AG09319 (cell line): ENCODE data around the gene TMPRSS2.

Experiments used
- DNase-seq: peaks from one replicate; pipeline ENCODE4 v3.0.0-alpha.2; 2010; ENCODE audit warnings: low read depth; ENCODE audit errors: extremely low read depth
- TF ChIP-seq, protein P1 (sequence below): IDR thresholded peaks from 2 replicates; pipeline ENCODE4 v1.5.1; 2011; ENCODE audit warnings: low read depth, mild to moderate bottlenecking, inconsistent platforms, low read length, moderate library complexity

Gene TMPRSS2

GRCh38 chr21:41459884-41460534 lies 47.9 kb downstream of the TMPRSS2 start:
- no peak for DNase-seq

GRCh38 chr21:41458559-41458958 lies 49.4 kb downstream of the TMPRSS2 start:
- TF ChIP-seq, protein P1, sequence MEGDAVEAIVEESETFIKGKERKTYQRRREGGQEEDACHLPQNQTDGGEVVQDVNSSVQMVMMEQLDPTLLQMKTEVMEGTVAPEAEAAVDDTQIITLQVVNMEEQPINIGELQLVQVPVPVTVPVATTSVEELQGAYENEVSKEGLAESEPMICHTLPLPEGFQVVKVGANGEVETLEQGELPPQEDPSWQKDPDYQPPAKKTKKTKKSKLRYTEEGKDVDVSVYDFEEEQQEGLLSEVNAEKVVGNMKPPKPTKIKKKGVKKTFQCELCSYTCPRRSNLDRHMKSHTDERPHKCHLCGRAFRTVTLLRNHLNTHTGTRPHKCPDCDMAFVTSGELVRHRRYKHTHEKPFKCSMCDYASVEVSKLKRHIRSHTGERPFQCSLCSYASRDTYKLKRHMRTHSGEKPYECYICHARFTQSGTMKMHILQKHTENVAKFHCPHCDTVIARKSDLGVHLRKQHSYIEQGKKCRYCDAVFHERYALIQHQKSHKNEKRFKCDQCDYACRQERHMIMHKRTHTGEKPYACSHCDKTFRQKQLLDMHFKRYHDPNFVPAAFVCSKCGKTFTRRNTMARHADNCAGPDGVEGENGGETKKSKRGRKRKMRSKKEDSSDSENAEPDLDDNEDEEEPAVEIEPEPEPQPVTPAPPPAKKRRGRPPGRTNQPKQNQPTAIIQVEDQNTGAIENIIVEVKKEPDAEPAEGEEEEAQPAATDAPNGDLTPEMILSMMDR = no peak
- DNase-seq = no peak

More at GRCh38 chr21:41459884-41460534, 47.9 kb downstream of the TMPRSS2 start:
- TF ChIP-seq, protein P1 = no peak

DNA sequence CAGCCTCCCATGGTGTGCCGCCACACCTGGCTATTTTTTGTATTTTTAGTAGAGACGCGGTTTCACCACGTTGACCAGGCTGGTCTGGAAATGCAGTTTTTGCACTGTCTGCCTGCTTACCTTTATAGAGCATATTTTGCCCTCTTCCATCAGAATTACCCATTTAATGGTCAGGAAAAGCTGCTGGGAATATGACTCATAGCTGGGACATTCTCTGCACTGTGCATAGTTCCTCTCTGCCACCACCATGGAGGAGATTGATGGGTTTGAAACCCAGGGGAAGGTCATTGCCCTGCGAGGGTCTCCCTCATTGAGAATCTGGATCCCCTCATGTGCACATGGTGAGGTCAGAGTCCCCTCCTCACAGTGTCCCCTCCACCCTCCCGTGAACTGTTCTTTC lies 49.8 kb downstream of the TMPRSS2 start:
- no peak for DNase-seq
- TF ChIP-seq, protein P1 = no peak

GRCh38 chr21:41453761-41454160 lies 54.2 kb downstream of the TMPRSS2 start:
- no peak for DNase-seq
- TF ChIP-seq, protein P1 = no peak

DNA sequence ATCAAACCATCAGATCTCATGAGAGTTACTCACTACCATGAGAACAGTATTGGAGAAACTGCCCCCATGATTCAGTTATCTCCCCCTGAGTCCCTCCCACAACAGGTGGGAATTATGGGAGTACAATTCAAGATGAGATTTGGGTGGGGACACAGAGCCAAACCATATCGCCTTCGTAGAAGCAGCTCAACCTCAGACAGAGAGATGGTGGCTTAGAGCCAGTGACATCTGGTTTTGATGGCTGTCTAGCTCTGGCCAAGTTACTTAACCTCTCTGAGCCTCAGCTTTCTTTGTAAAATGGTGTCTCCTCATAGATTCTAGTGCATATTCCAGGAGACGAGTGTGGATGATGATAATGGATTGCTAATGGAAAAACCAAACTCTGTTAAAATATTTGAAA lies 54.8 kb downstream of the TMPRSS2 start:
- no peak for DNase-seq
- TF ChIP-seq, protein P1 = no peak

DNA sequence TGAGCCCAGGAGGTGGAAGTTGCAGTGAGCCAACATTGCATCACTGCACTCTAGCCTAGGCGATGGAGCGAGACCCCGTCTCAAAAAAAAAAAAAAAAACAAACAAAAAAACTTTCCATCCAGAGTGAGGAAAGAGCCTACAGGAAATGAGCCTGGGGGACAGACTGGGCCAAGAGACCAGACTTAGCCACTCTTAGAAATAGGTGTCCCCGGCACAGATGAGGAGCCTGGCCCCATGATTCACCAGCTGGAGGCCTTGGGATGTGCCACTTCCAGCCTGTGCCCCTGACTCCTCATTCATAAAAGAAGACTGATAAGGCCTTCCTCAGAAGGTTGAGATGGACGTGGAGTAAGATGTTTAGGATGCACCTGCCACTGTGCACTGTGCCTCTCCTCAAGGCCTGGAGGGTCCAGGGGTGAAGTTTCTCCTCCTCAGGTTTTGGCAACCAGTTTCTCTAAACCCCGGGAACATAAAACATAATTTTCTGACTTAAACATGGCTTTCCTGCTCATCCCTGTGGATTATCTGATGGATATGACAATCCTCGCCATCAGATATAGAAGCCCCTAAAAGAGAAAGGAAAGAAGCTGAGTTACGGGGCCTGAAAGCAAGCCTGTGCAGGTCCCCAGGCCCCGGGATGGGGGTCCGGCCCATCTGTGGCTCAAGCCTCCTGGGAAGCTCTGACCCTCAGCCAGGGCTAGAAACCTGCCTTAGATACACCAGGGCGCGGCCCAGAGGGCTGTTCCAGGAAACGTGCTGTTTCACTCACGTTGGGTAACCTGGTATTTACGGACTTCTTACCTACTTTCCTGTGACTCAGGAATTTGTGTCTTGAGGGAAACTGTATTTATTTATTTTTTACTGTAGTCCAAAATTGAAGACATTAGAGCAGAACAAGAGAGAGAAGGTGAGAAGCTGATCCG lies 55.9 kb downstream of the TMPRSS2 start:
- TF ChIP-seq, protein P1 = no peak
- DNase-seq = no peak

DNA sequence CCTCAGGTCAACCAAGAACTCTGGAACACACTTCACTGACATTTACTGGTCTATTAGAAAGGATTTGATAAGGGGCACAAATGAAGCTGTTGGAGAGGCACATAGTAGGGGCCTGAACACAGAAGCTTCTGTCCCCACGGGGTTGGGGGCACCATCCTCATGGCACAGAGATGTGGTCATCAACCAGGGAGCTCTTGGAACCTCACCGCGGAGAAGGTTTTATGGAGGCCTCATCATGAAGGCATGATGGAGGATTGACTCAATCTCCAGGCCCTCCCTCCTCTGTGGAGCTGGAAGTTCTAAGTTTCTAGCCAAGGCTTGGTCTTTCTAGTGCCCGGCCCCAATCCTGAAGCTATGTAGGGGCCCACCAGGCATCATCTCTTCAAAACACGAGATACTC lies 58.3 kb downstream of the TMPRSS2 start:
- no peak for DNase-seq
- TF ChIP-seq, protein P1 = no peak
